HepG2 (cell line): ENCODE results near the gene ZNRF3. TPM values are rescaled to one million over a fixed set of nuclear protein-coding genes. Genes with fewer than 3 reads are reported as not detected.

ENCODE experiments used
- FOXJ3 ChIP-seq: sonication (generic); formaldehyde crosslinking; IDR thresholded peaks from 2 replicates; pipeline ENCODE4 v1.4.0; 2020; ENCODE audit warnings: missing genetic modification reagents, mild to moderate bottlenecking, borderline replicate concordance
- HOXA3 ChIP-seq: sonication (generic); formaldehyde crosslinking; IDR thresholded peaks from 2 replicates; pipeline ENCODE4 v1.5.0; 2020; ENCODE audit warnings: missing genetic modification reagents
- HOXD1 ChIP-seq: sonication (generic); formaldehyde crosslinking; IDR thresholded peaks from 2 replicates; pipeline ENCODE4 v1.5.0; 2020; ENCODE audit warnings: missing genetic modification reagents
- POLR2AphosphoS2 ChIP-seq: IDR thresholded peaks from 2 replicates; pipeline ENCODE4 v1.6.1; 2011; ENCODE audit warnings: low read depth, low read length, improper control_type of control experiment
- RCOR2 ChIP-seq: IDR thresholded peaks from 2 replicates; pipeline ENCODE4 v1.6.1; 2016; ENCODE audit warnings: missing biosample characterization, missing genetic modification reagents
- RXRB ChIP-seq: IDR thresholded peaks from 2 replicates; pipeline ENCODE4 v1.6.1; 2016; ENCODE audit warnings: borderline replicate concordance, missing genetic modification reagents, missing compliant biosample characterization
- SSRP1 ChIP-seq: IDR thresholded peaks from 2 replicates; pipeline ENCODE4 v1.6.1; 2016; ENCODE audit warnings: control low read depth
- SYNCRIP ChIP-seq: fragments of 200-400 bp; formaldehyde crosslinking; IDR thresholded peaks from 2 replicates; pipeline ENCODE4 v1.6.1; 2018; ENCODE audit warnings: mild to moderate bottlenecking, low read depth, low read length; ENCODE audit not compliant: insufficient read depth
- THRA ChIP-seq: sonication (generic); formaldehyde crosslinking; IDR thresholded peaks from 2 replicates; pipeline ENCODE4 v1.4.0; 2020; ENCODE audit warnings: missing genetic modification reagents, borderline replicate concordance
- YY1 ChIP-seq: IDR thresholded peaks from 2 replicates; pipeline ENCODE4 v1.6.1; 2011; ENCODE audit warnings: low read length, low read depth, moderate library complexity, mild to moderate bottlenecking; ENCODE audit not compliant: insufficient read depth, insufficient replicate concordance
- ZFP37 ChIP-seq: sonication (generic); formaldehyde crosslinking; IDR thresholded peaks from 2 replicates; pipeline ENCODE4 v1.4.0; 2020; ENCODE audit warnings: missing genetic modification reagents, borderline replicate concordance
- ZMYM4 ChIP-seq: sonication (generic); formaldehyde crosslinking; IDR thresholded peaks from 2 replicates; pipeline ENCODE4 v1.8.1; 2023; ENCODE audit warnings: mild to moderate bottlenecking, missing genetic modification reagents
- ZNF562 ChIP-seq: sonication (generic); formaldehyde crosslinking; IDR thresholded peaks from 2 replicates; pipeline ENCODE4 v1.8.0; 2022; ENCODE audit warnings: missing genetic modification reagents, borderline replicate concordance
- ZSCAN20 ChIP-seq: sonication (generic); formaldehyde crosslinking; IDR thresholded peaks from 2 replicates; pipeline ENCODE4 v1.4.0; 2020; ENCODE audit warnings: missing genetic modification reagents, mild to moderate bottlenecking, borderline replicate concordance
- polyA plus RNA-seq, 8 experiments: library from polyadenylated mRNA; depleted of rRNA in 3 of 8; stranded (reverse) in 7 of 8; unstranded in 1 of 8; fragments of >200 nt; fragmentation: Illumina TruSeq in 4 of 8; extraction: Trizol in 4 of 8; gene quantifications; 2 replicates each; pipeline versions ENCODE4 v1.2.1 to v1.2.3, GENCODE V29; 2011 to 2016; ENCODE audit warnings: low read depth in 4 of 8, missing spikeins in 1 of 8, mixed read lengths in 1 of 8; ENCODE audit not compliant: insufficient read depth in 1 of 8
- total RNA-seq, 5 experiments: library from RNA; depleted of rRNA; stranded (reverse); fragments of >200 nt; fragmentation: Illumina TruSeq; extraction: Trizol; gene quantifications; 2 replicates each; pipeline ENCODE4 v1.2.3, GENCODE V29; 2016; ENCODE audit warnings: low read depth in 1 of 5
- TF ChIP-seq, protein P1 (sequence below): sonication (generic); formaldehyde crosslinking; IDR thresholded peaks from 2 replicates; pipeline ENCODE4 v1.4.0; 2020; ENCODE audit warnings: mild to moderate bottlenecking, missing genetic modification reagents
- TF ChIP-seq, protein P2 (sequence below): IDR thresholded peaks from 2 replicates; pipeline ENCODE4 v1.6.1; 2016; ENCODE audit warnings: missing compliant biosample characterization, missing genetic modification reagents, borderline replicate concordance
- TF ChIP-seq, protein P3 (sequence below), 2 experiments: sonication (generic) in 1 of 2; formaldehyde crosslinking in 1 of 2; IDR thresholded peaks; 2 replicates each; pipeline versions ENCODE4 v1.5.1 to v1.6.1; 2011 to 2020; ENCODE audit warnings: borderline replicate concordance in 1 of 2, low read depth in 1 of 2, low read length in 1 of 2, mild to moderate bottlenecking in 1 of 2, missing genetic modification reagents in 1 of 2, moderate library complexity in 1 of 2

ZNRF3 gene
- total and polyA plus RNA-seq, 2 of the 13 experiments (the other 11 are each of a cell fraction or from before 2014, with no cell fraction given), result 20.3 to 36.7 TPM

DNA sequence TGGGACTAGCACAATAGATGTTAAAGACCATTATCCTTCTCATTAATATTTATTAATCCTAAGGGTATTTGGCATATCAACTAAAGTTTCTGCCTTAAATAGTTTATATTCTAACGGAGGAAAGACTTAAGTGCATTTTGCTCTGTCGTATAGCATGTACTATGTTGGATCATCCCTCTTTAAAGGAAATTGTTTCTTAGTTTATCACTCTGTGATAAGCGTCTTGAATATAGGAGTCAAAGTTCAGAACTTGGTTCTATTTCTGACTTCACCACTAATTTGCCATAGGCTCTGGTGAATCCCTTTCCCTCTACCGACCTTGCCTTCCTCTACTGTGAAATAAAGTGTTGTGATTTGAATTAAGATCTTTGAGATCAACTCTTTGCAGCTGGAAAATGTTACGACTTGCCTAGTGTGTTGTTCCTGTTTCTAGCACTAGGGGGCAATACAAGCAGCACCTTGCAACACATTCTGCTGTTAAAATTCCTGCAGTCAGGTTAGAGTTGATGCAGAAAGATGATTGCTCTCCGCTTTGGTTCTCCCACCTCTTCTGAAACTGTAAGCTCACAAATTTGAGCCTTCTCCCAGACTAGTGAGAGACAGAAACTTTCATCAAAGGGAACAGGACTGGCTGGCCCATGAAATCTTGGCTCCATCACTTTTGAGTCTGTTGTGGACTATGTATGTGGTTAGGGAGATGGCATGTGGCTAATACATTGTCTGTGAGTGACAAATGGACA lies 27.8 kb upstream of the ZNRF3 start (continued):
- TF ChIP-seq, protein P1, sequence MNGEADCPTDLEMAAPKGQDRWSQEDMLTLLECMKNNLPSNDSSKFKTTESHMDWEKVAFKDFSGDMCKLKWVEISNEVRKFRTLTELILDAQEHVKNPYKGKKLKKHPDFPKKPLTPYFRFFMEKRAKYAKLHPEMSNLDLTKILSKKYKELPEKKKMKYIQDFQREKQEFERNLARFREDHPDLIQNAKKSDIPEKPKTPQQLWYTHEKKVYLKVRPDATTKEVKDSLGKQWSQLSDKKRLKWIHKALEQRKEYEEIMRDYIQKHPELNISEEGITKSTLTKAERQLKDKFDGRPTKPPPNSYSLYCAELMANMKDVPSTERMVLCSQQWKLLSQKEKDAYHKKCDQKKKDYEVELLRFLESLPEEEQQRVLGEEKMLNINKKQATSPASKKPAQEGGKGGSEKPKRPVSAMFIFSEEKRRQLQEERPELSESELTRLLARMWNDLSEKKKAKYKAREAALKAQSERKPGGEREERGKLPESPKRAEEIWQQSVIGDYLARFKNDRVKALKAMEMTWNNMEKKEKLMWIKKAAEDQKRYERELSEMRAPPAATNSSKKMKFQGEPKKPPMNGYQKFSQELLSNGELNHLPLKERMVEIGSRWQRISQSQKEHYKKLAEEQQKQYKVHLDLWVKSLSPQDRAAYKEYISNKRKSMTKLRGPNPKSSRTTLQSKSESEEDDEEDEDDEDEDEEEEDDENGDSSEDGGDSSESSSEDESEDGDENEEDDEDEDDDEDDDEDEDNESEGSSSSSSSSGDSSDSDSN, result no peak
- no peak for TF ChIP-seq SSRP1 (CRISPR knock-in tag)
- TF ChIP-seq RXRB (CRISPR knock-in tag), result 0 out of 2 replicates have a peak, but pooled peaks have one; percentile 5
- 0 out of 2 replicates have a peak, but pooled peaks have one; percentile 21 for TF ChIP-seq HOXD1
- TF ChIP-seq RCOR2, result peak; percentile 51; the same call in 1 of the 2 replicates
- TF ChIP-seq, protein P2, sequence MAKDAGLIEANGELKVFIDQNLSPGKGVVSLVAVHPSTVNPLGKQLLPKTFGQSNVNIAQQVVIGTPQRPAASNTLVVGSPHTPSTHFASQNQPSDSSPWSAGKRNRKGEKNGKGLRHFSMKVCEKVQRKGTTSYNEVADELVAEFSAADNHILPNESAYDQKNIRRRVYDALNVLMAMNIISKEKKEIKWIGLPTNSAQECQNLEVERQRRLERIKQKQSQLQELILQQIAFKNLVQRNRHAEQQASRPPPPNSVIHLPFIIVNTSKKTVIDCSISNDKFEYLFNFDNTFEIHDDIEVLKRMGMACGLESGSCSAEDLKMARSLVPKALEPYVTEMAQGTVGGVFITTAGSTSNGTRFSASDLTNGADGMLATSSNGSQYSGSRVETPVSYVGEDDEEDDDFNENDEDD (CRISPR knock-in tag), result no peak
- TF ChIP-seq ZMYM4 (CRISPR knock-in tag), result 0 out of 2 replicates have a peak, but pooled peaks have one; percentile 46
- TF ChIP-seq SYNCRIP, result no peak
- no peak for TF ChIP-seq ZNF562 (CRISPR knock-in tag)
- no peak for TF ChIP-seq ZSCAN20 (CRISPR knock-in tag)
- peak; percentile 42; the same call in 1 of the 2 replicates for TF ChIP-seq FOXJ3
- no peak for TF ChIP-seq POLR2AphosphoS2
- no peak for TF ChIP-seq YY1
- TF ChIP-seq THRA, result 0 out of 2 replicates have a peak, but pooled peaks have one; percentile 33
- TF ChIP-seq, protein P3, sequence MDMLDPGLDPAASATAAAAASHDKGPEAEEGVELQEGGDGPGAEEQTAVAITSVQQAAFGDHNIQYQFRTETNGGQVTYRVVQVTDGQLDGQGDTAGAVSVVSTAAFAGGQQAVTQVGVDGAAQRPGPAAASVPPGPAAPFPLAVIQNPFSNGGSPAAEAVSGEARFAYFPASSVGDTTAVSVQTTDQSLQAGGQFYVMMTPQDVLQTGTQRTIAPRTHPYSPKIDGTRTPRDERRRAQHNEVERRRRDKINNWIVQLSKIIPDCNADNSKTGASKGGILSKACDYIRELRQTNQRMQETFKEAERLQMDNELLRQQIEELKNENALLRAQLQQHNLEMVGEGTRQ (IDR thresholded peaks at IDR 0.05; ENCODE audit: low read depth, low read length), result no peak
- TF ChIP-seq, protein P3 (CRISPR knock-in tag; IDR thresholded peaks at IDR 0.05; ENCODE audit: borderline replicate concordance), result no peak
- TF ChIP-seq HOXA3, result peak; percentile 42; the same call in 1 of the 2 replicates
- 0 out of 2 replicates have a peak, but pooled peaks have one; percentile 28 for TF ChIP-seq ZFP37
